Ureter (tissue), 1 donor: ENCODE results near the gene SOX4. TPM values are rescaled to one million over a fixed set of nuclear protein-coding genes. Genes with fewer than 3 reads are reported as not detected.
"Not testable (repeated sequence)": the region's sequence is repeated elsewhere in the genome, so short reads cannot be mapped to it uniquely, and the experiment has no call there.

ENCODE experiments used
- DNase-seq: peaks from one replicate; pipeline ENCODE4 v3.0.0-alpha.2; 2020; ENCODE audit warnings: low spot score
- total RNA-seq: library from RNA; stranded (reverse); gene quantifications from one replicate; pipeline ENCODE4 v1.2.4, GENCODE V29; 2023
- donor health status: DM: yes; HTN: yes; CAD: no.

SOX4 gene
- total RNA-seq, result 30.3 TPM

DNA sequence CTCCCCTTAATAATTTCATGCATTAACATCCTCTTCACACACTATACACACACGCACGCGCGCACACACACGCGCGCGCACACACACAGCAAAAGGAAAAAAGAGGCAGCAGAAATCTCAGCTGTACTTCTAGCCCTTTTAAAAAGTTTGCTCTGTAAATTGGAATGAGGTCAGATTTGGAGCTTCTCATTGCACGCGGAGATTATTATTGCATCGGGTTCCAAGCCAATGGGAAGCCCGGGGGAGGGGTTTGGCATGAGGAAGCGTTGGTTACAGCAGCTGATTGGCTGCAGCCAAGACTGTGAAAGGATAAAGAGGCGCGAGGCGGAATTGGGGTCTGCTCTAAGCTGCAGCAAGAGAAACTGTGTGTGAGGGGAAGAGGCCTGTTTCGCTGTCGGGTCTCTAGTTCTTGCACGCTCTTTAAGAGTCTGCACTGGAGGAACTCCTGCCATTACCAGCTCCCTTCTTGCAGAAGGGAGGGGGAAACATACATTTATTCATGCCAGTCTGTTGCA, at the start of gene SOX4:
Gene SOX4 (plus strand): TSS at position 340 of the 515 bp plus-strand sequence. CDS start 784 bp downstream, outside the sequence.
- peak; percentile 94 for DNase-seq

DNA sequence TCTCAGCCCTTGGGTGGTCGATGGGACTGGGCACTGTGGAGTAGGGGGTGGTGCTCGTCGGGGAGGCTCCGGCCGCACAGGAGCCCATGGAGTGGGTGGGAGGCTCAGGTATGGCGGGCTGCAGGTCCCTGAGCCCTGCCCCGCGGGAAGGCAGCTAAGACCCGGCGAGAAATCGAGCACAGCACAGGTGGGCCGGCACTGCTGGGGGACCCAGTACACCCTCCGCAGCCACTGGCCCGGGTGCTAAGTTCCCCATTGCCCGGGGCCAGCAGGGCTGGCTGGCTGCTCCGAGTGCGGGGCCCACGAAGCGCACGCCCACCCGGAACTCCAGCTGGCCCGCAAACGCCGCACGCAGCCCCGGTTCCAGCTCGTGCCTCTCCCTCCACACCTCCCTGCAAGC, 41.3 kb upstream of the SOX4 start:
- DNase-seq, result not testable (repeated sequence)

DNA sequence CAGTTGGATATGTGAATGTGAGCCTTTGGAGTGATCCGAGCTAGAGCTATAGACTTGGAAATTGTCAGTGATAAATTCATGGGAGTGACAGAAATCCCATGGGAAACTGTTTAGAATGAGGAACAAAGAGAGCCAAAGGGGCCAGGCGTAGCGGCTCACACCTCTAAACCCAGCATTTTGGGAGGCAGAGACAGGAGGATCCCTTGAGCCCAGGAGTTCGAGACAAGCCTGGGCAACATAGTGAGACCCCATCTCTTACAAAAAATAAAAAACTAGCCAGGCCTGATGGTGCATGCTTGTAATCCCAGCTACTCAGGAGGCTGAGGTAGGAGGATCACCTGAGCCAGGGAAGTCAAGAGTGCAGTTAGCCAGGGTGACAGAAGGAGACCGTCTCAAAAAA, 39.3 kb upstream of the SOX4 start:
- DNase-seq, result no peak

DNA sequence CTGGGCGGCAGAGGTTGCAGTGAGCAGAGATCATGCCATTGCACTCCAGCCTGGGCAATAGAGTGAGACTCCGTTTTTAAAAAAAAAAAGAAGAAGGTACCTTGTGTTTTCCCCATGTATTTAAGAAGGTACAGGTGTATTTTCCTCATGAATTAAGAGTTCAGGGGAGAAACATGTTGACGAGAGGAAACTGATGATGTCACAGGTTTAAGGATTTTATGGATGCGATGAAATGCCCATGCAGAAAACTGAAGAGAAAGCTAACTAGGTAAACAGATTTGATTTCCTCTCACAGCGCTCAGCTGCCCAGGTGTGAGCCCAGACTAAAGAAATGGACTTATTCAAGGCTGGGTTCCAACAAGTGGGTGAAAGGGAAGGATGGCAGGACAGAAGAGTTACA, 38.4 kb upstream of the SOX4 start:
- DNase-seq, result no peak

DNA sequence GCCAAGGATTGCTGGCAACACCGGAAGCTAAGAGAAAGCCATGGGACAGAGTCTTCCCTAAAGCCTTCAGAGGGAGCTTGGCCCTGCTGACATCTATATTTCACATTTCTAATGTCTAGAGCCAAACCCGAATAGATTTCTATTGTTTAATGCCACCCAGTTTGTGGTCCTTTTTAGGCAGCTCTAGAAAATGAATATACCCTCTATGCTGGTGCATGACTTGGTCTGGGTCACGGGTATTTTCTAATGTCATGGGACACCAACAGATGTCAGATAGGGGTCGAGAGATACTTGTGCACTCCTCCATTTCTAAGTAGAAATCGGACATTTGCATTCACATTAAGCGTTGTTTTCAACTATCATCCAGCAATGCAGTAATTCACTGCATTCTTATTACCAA, 37.0 kb upstream of the SOX4 start:
- no peak for DNase-seq

DNA sequence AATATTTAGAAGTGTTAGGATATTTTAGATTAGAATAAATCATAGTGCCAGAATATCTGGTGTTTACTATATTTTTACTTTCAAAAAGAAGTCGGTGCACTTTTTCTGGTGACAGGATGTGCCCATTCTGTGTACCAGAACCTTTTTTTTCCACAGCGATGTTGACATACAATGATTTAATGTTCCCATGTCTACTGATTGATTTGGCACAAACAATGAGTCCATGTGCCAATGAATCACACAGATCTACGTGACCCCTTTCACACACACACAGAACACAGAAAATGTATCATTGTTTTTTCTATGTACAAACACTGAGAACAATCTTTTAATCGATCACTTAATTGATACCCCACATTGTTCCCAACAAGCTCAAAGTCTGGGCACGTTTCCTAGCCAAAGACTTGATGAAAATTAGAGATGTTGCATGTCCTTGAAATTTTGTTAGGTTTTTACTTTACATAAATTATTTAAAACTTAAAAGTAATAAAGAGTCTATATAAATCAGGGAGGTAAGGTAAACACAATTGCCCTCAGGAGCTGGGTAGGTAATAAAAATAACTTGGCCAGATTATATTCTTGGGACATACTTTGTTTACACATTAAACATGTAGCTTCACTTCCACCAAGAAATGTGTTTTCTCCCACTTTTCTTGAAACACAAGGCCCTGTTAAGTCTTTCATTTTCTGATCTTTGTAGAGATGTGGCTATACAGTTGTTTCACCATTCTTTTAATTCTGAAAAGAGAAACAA, 36.4 kb upstream of the SOX4 start:
- DNase-seq, result no peak

DNA sequence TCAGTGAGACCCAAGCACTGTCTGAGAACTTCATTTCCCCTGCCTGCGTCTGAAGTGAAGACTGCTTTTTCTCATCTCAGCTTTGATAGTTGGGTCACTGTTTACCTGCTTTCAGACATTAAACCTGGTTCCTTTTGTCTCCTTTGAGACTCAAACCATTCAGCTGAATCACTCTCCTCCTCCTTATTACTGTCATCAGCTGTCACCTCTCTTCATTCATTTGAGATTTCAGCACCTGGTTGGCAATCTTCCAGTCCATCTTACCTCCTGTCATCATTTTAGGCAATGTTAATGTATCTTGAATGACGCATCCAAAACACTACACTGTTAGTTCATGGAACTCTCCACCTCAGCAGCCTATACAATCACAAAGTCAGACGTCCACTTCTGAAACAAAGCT, 34.3 kb upstream of the SOX4 start:
- DNase-seq, result no peak

DNA sequence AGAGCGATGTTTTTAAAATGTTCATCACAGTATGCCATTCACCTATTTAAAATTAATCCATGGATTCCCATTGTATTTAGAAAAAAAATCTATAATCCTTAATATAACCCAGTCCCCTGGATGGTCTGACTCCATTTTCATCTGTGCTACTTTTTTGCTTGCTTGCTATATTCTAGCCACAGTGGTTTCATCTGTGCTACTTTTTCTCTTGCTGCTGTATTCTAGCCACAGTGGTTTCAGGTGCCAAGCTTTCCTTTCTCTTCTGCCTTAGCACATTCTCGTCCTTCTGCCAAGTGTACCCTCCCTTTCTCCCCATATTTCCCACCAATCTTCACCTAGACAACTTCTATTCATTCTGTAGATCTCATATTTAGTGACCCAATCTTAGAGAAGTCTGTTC, 33.3 kb upstream of the SOX4 start:
- no peak for DNase-seq

DNA sequence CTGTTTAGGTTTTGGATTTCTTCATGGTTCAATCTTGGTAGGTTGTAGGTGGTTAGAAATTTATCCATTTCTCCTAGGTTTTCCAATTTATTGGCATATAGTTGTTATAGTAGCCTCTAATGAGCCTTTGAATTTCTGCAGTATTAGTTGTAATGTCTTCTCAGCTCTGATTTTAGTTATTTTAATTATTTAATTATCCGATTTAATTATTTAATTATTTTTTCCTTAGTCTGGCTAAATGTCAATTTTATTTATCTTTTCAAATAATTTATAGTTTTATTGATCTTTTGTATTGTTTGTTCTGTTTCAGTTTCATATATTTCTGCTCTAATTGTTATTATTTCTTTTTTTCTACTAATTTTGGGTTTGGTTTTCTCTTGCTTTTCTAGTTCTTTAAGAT, 28.1 kb upstream of the SOX4 start:
- no peak for DNase-seq

DNA sequence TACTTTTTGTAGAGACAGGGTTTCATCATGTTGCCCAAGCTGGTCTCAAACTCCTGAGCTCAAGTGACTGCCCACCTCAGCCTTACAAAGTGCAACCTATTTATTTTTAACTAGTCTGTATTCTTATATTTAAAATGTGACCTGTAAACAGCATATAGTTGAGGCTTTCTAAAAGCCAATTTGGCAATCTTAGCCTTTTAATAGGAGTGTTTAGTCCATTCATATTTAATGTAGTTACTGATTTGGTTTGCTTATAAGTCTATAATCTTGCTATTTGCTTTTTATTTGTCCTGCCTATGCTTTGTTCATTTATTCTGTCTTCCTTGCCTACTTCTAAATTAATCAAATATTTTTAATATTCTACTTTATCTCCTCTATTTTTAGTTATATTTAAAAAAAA, 15.0 kb upstream of the SOX4 start:
- DNase-seq, result no peak

DNA sequence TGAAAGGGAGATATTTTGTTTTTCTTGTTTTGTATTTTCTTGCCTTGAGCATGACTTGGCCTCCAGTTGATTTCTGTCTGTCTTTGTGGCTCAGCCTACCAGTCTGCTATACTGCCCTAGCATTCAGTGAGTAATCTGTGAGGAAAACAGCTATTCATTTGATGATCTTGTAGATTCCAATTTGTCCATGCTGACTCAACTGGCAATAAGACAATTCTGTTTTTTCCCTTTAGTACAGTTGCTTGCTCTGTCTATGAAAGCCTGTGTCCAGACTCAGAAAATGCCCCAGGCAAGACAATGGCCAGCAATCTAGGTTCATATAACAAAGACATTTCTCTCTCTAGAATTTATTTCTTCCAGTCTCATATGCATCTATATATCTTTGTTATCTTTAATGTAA, 10.9 kb upstream of the SOX4 start:
- DNase-seq, result no peak

DNA sequence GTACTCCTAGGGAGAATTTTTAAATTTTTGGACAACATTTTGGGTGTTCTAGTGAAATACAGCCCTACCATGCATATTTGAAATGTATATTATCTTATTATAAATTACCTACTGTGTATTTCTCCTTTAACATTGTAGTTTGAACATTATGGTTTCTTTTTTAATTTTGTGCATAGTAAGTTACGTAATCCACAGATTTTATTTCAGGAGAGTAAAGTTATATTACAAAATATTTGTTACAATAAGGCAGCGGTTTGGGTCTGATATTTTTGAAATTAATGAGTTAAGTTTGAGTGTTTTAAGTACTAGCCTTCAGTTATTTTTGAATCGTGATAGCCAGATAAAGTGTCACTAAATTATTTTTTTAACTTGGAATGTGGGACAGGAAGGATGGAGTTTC, 7.3 kb upstream of the SOX4 start:
- DNase-seq, result no peak

DNA sequence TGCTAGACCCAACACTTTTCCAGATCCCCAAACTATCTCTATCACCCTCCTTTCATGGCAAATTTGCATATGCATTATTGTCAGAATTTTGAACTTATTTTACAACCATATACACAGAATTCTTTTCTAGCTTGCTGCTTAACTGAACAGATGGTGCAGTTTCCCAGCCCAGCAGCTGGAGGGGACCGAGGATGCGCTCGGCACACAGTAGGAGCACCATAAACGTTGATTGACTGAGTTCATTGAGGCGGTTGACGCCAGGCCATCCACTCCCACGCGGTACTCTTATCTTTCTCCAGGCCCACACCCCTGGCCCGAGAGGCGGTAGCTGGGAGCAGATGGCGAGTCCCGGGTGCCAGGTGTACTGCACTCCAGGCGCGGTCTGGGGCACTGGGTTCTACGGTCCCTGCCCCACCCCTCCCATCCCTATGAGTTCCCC, 6.8 kb upstream of the SOX4 start:
- DNase-seq, result no peak

DNA sequence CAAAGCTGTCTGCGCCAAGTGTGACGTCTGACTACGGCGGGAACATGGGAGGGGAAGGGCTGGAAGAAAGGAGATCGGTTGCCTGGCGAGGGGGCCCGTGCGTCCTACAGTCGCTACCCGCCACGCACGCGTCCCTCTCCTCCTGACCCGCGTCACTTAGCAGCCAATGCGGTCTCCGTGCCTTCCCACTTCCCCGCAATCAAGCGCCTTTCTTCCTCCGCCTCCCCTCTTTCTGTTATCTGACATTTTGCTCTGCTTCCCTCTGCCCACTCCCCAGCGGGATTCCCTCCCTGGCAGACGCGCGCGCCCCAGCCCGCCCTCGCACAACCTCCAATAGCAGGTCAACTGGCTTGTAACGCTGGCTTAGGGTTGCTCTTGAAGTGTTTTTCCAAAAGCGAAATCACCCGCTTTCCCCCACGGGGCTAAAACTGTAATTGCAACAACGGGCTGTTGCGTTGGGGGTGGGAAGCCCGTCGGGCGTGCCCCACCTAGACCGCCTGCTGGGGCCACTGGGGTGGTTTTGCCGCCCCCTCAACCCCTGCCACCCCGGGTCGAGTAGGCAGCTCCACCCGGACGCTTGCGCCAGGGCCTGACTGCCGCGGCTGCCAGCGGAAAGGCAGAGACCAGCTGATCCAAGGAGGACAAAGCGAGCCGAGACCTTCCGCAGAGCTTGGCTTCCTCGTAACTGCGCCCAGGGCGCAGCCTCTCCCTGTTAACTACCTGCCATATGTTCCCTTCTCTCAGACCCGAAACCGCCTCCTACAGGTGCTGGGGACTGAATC, 6.2 kb upstream of the SOX4 start:
- peak; percentile 65 for DNase-seq

DNA sequence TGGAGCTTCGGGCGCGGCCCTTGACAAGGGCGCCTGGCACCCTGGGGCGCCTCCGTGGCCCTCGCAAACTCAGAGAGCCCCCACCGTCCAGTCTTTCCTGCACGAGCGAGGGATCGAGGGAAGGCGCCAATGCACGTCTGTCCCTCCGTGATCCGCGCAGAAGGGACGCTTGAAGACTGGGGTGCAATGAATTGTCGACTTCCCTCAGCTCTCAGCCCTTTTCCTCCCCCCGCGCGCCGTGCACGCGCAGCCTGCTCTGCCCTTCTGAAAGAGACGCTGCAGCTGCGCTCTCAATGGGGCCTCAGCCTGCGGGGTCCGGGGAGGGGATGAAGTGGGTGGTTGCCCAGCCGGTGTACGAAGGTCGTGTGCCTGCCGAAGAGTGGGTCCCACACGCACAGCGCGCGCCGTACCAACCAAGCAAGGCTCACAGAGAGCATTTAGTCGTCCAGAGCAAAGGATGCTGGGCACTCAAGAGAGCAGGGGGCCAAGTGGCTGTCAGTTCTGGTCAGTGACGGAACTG, 5.5 kb upstream of the SOX4 start:
- DNase-seq, result peak; percentile 65

DNA sequence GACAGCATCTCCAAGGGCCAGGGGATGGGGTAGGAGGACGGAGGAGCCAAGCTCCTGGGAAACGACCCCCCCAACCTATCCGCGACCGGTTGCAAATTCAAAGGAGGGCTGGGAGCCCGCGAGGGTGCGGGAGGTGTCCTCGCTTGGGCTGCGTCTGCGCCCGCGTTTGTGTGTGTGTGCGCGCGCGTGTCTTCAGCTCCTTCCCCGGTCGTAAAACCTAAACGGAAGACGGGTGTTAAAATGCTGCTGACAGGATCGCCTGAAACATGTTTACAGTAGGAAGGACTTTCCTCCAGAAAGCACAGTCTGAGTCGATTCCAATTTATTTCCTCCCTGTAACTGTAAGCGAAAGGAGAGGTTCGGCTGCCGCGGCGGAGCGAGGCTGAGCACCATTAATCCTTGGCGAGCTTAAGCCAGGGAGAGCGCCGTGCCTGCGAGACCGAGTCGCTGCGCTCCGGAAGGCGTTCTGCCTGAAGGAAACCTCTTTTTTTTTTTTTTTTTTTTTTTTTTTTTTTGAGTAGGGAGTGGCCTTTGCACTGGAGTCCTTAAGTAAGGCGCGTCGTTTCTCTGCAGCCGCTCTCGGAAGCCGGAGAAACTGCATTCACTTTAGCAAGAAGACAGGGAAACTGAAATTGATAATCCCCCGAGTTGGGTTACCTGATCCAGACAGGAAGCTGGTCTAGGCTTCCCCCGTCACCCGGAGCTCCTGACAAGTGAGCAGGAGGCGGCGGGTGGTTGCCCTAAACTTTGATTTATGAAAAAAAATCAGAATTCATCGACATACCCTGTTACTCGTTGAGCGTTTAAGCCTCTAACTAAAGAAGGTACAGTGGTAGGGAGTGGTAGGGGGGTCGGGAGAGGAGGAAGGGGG, 4.8 kb upstream of the SOX4 start:
- DNase-seq, result peak; percentile 69

DNA sequence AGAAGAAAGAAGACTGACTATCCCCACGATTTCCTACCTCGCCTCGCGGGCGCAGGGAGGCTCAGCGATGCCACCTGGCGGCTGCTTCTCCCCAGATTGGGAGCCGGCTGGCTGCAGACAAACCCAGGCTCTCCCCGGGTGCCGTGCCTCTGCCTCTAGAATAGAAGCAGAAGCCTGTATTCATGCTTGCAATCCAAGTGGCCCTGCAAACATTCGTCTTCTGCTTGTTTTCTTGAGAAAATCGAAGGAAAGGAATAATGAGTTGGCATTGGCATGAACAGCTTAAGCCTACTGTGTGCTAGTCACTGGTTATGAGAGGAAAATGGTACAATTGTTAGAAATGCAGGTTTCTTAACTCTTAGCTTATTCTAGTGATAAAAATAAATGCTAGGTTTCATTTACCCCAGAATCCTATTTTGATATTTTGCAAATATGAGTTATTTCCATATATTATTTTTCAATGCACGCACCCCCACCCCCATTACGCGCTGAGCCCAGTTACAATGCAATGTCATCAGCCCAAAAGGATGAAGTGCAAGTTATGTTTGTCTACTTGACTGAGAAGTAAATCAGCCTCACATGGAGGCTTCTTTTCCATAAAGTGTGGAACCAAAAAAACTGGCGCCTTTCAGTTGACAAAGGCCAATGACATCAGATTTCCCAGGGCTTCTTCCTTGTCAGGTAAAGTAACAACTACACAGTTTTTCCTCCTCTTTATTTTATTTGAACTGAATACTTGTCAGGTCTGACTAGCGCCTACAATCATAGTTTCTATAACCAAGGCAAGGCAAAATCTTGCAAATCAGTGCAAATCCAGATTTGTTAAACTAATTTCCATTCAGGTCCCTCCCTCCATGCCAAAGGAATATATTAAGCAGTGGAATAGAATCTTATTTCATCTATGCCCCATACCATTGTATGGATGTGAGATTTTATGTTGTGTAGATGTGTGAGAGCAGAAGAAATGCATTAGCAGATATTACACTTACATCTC, 3.9 kb upstream of the SOX4 start:
- peak; percentile 89 for DNase-seq

DNA sequence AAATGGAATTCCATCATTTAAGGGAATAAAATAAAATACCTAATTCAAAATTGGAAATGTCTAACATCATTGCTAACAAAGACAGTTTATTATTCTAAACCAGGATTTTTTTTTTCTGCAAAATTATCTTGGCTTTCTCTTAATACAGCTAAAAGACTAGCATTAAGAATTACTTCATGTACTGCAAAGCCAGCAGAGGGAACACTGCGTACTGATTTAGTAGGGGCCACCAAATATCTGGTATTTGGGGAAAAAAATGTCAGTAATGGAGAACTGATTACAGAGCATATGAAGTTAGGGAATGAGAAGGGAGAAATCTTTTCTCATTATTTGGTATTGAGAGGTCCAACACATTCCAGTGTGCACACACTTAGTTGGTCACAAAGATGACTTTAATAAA, 3.2 kb upstream of the SOX4 start:
- no peak for DNase-seq

DNA sequence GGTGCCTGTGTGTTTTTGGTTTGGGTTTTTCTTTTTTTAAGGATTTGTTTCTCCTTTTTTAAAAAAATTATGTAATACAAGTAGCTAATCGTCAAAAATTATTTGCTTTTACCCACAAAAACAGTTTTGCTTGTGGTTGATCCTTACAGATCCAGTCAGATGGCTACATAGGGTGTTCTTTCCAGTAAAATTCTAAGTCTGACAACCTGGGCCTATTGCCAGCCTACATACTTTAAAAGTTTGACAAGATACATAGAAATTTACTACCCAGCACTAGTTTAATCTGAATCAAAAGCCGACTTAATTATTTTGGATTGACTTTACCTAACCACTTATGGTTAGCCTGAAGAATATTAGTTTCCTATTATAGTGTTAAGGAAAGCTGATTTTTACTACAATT, 2.1 kb upstream of the SOX4 start:
- DNase-seq, result no peak

DNA sequence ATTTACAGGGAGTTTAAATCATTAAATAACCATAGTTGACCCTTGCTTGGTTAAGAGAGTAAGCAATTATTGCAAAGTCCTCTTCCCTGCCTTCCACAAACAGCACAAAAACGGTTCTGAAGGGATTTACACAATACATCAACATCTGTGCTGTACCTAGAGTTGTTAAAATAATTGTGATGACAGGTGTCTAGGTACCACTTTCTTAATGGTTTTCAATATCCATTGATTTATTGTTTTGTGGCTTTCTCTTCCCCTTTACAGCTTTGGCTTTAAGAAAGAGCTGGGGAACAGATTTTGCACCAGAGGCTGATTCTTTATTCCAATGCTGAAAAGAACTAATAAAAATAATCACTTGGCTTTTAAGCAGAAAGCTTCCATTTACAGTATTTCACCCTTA, 598 bp upstream of the SOX4 start:
- no peak for DNase-seq
